Keratinocyte (primary cell): ENCODE measurements around the gene TMEM267. TPM values are rescaled to one million over a fixed set of nuclear protein-coding genes. Genes with fewer than 3 reads are reported as not detected.

Experiments used
- DNase-seq: peaks from one replicate; pipeline ENCODE4 v3.0.0-alpha.2; 2011; ENCODE audit warnings: low read depth, missing footprints, low spot score
- FAIRE-seq: peaks from 2 replicates; lab custom pipeline; 2011; peaks lifted over from hg19 to GRCh38; lab: Jason Lieb, UNC
- H2AFZ ChIP-seq: 2 replicates; pipeline ENCODE4 v1.6.0; 2012; ENCODE audit warnings: low read length, control low read depth, inconsistent platforms; ENCODE audit not compliant: control insufficient read depth
- H3K27ac ChIP-seq: 2 replicates; pipeline ENCODE4 v1.5.1; 2011; ENCODE audit warnings: low read length; ENCODE audit not compliant: control insufficient read depth, insufficient read depth
- H3K27me3 ChIP-seq: 3 replicates; pipeline ENCODE4 v1.6.0; 2011; ENCODE audit warnings: low read length; ENCODE audit not compliant: control insufficient read depth, insufficient read depth; ENCODE audit errors: extremely low read depth
- H3K36me3 ChIP-seq, 2 experiments: 2 replicates in 1 of 2; 3 replicates in 1 of 2; pipeline ENCODE4 v1.5.1; 2011; ENCODE audit warnings: low read length in 2 of 2, mild to moderate bottlenecking in 1 of 2; ENCODE audit not compliant: control insufficient read depth in 2 of 2, insufficient read depth in 2 of 2; ENCODE audit errors: extremely low read depth in 1 of 2
- H3K4me1 ChIP-seq: 3 replicates; pipeline ENCODE4 v1.5.1; 2011; ENCODE audit warnings: low read length; ENCODE audit not compliant: control insufficient read depth, insufficient read depth; ENCODE audit errors: extremely low read depth
- H3K4me2 ChIP-seq: 3 replicates; pipeline ENCODE4 v1.6.0; 2011; ENCODE audit warnings: low read depth, low read length; ENCODE audit not compliant: control insufficient read depth, insufficient read depth; ENCODE audit errors: extremely low read depth
- H3K4me3 ChIP-seq, 3 experiments: fragments of 200-600 bp in 1 of 3; sonication (generic) in 1 of 3; 2 replicates in 2 of 3; 3 replicates in 1 of 3; pipeline ENCODE4 v1.5.1; 2011 to 2016; ENCODE audit warnings: low read length in 3 of 3, mild to moderate bottlenecking in 3 of 3, control low read depth in 2 of 3, inconsistent platforms in 1 of 3, low read depth in 1 of 3, mixed read lengths in 1 of 3, mixed run types in 1 of 3, moderate library complexity in 1 of 3; ENCODE audit not compliant: control insufficient read depth in 2 of 3, insufficient read depth in 2 of 3; ENCODE audit errors: extremely low read depth in 1 of 3
- H3K79me2 ChIP-seq: 2 replicates; pipeline ENCODE4 v1.6.0; 2012; ENCODE audit warnings: low read length; ENCODE audit not compliant: control insufficient read depth, insufficient read depth
- H3K9ac ChIP-seq: 3 replicates; pipeline ENCODE4 v1.6.0; 2011; ENCODE audit warnings: low read length; ENCODE audit not compliant: control insufficient read depth, insufficient read depth; ENCODE audit errors: extremely low read depth
- H3K9me1 ChIP-seq: 3 replicates; pipeline ENCODE4 v1.6.0; 2011; ENCODE audit warnings: low read length; ENCODE audit not compliant: control insufficient read depth, insufficient read depth; ENCODE audit errors: extremely low read depth
- H3K9me3 ChIP-seq: 2 replicates; pipeline ENCODE4 v1.5.1; 2012; ENCODE audit warnings: low read depth, low read length; ENCODE audit not compliant: control insufficient read depth
- H4K20me1 ChIP-seq: 3 replicates; pipeline ENCODE4 v1.6.0; 2011; ENCODE audit warnings: low read length; ENCODE audit not compliant: control insufficient read depth, insufficient read depth; ENCODE audit errors: extremely low read depth
- EZH2 ChIP-seq: IDR thresholded peaks from one replicate; pipeline ENCODE4 v1.6.1; 2012; ENCODE audit warnings: inconsistent platforms, mild to moderate bottlenecking, low read length, moderate library complexity
- dilution Hi-C: fragments of 300-500 bp; cut with MboI; formaldehyde crosslinking; loops from one replicate; pipeline ENCODE4 v1.7.0; 2020; ENCODE audit warnings: low sequenced_read_pairs; ENCODE audit not compliant: extremely low pct_ligation_motif_present
- polyA minus RNA-seq, 3 experiments: library from RNA; depleted of rRNA, polyadenylated mRNA; stranded (reverse); fragments of >200 nt; gene quantifications; 1 replicate in 1 of 3; 2 replicates in 1 of 3; 3 replicates in 1 of 3; pipeline ENCODE4 v1.2.3, GENCODE V29; 2011
- polyA plus RNA-seq, 5 experiments: library from polyadenylated mRNA; depleted of rRNA in 3 of 5; stranded (reverse) in 3 of 5; stranded (forward) in 1 of 5; unstranded in 1 of 5; fragments of >200 nt; gene quantifications; 1 replicate in 1 of 5; 2 replicates in 3 of 5; 3 replicates in 1 of 5; pipeline versions ENCODE4 v1.2.1 to v1.2.3, GENCODE V29; 2011 to 2012; ENCODE audit warnings: missing spikeins in 2 of 5, low read depth in 1 of 5, low replicate concordance in 1 of 5
- TF ChIP-seq, protein P1 (sequence below), 3 experiments: IDR thresholded peaks in 1 of 3; conservative IDR thresholded peaks in 1 of 3; optimal IDR thresholded peaks in 1 of 3; 2 replicates in 2 of 3; 3 replicates in 1 of 3; pipeline versions ENCODE3 to v1.5.1; 2011; ENCODE audit warnings: low read length in 3 of 3, mild to moderate bottlenecking in 3 of 3, moderate library complexity in 2 of 3, control low read depth in 1 of 3, inconsistent platforms in 1 of 3; ENCODE audit not compliant: insufficient read depth in 2 of 3; ENCODE audit errors: extremely low read depth in 1 of 3

TMEM267 gene
- polyA plus RNA-seq: 14.8 to 30.7 TPM (median 29.3 TPM) in 3 replicates
- 13.4 TPM for polyA plus RNA-seq (2011; ENCODE audit: low read depth)
- 10.8 and 31.0 TPM in 2 replicates for polyA plus RNA-seq (2011; cell fraction: cytosol; rRNA removed)
- 33.4 and 41.8 TPM in 2 replicates for polyA plus RNA-seq (2011; cell fraction: nucleus; rRNA removed)
- 16.0 and 25.9 TPM in 2 replicates for polyA plus RNA-seq (2012; ENCODE audit: low replicate concordance)
- 4.5 to 45.1 TPM (median 32.3 TPM) in 3 replicates for polyA minus RNA-seq
- polyA minus RNA-seq (2011; cell fraction: cytosol; rRNA and poly(A)+ RNA removed): 15.2 TPM
- 10.9 and 26.3 TPM in 2 replicates for polyA minus RNA-seq (2011; cell fraction: nucleus; rRNA and poly(A)+ RNA removed)

GRCh38 chr5:43483298-43484105 is at the start of gene TMEM267:
TSS of gene TMEM267 (minus strand) at chr5:43483865. CDS start at chr5:43453969, 29,896 bp downstream.
- Histone ChIP-seq H3K4me2 (peak within 1 kb of the TSS; percentile 91), H2AFZ (peak within 1 kb of the TSS; percentile 97), H4K20me1 (no peaks in the 10 kb centered on the region), H3K9me1 (no peaks in the 10 kb centered on the region), H3K79me2 (peaks cover 27% of the 10 kb centered on the region), H3K27ac (peak within 1 kb of the TSS; percentile 96), H3K9me3 (no peaks in the 10 kb centered on the region), H3K9ac (peak within 1 kb of the TSS; percentile 93), H3K36me3 (no peaks in the 10 kb centered on the region), H3K4me3 (peak within 1 kb of the TSS; percentile 68 to 85 (median 73)), H3K27me3 (no peaks in the 10 kb centered on the region), H3K4me1 (peaks cover 4% of the 10 kb centered on the region)
- DNase-seq (no peak), FAIRE-seq (peak; percentile 41)
- dilution Hi-C loops: no loop called here
- no peak for TF ChIP-seq EZH2
- TF ChIP-seq, protein P1, sequence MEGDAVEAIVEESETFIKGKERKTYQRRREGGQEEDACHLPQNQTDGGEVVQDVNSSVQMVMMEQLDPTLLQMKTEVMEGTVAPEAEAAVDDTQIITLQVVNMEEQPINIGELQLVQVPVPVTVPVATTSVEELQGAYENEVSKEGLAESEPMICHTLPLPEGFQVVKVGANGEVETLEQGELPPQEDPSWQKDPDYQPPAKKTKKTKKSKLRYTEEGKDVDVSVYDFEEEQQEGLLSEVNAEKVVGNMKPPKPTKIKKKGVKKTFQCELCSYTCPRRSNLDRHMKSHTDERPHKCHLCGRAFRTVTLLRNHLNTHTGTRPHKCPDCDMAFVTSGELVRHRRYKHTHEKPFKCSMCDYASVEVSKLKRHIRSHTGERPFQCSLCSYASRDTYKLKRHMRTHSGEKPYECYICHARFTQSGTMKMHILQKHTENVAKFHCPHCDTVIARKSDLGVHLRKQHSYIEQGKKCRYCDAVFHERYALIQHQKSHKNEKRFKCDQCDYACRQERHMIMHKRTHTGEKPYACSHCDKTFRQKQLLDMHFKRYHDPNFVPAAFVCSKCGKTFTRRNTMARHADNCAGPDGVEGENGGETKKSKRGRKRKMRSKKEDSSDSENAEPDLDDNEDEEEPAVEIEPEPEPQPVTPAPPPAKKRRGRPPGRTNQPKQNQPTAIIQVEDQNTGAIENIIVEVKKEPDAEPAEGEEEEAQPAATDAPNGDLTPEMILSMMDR (optimal IDR thresholded peaks at IDR 0.05 in 1 of 3, IDR thresholded peaks at IDR 0.05 in 1 of 3, conservative IDR thresholded peaks at IDR 0.05 in 1 of 3; ENCODE audit: extremely low read depth in 1 of 3, insufficient read depth in 2 of 3, low read length in 3 of 3): no peak

- Histone ChIP-seq H3K27ac (no peak overlapping the region), H3K27me3 (no peaks in the 10 kb centered on the region), H3K4me2 (no peak overlapping the region), H3K36me3 (peaks cover 16 to 23% of the 10 kb centered on the region in 2 experiments), H3K4me1 (no peaks in the 10 kb centered on the region), H2AFZ (no peak overlapping the region), H4K20me1 (no peaks in the 10 kb centered on the region), H3K9me1 (no peaks in the 10 kb centered on the region), H3K9ac (no peak overlapping the region), H3K9me3 (no peaks in the 10 kb centered on the region), H3K79me2 (no peaks in the 10 kb centered on the region), H3K4me3 (no peak overlapping the region)
- dilution Hi-C loops: no loop called here
- FAIRE-seq (no peak), DNase-seq (no peak)
- no peak for TF ChIP-seq EZH2
- TF ChIP-seq, protein P1 (optimal IDR thresholded peaks at IDR 0.05 in 1 of 3, IDR thresholded peaks at IDR 0.05 in 1 of 3, conservative IDR thresholded peaks at IDR 0.05 in 1 of 3; ENCODE audit: extremely low read depth in 1 of 3, insufficient read depth in 2 of 3, low read length in 3 of 3): no peak
Observed at GRCh38 chr5:43530648-43531047, 47.0 kb upstream of the TMEM267 start.
